Osteoblast (primary cell): Measurements from ENCODE around the gene FER1L5. TPM values are rescaled to one million over a fixed set of nuclear protein-coding genes. Genes with fewer than 3 reads are reported as not detected.
A peak's percentile ranks its signal among the peaks of the same experiment; 100 is the strongest.

Experiments used
- DNase-seq: peaks from one replicate; pipeline ENCODE4 v3.0.0; 2011; ENCODE audit warnings: low spot score, mixed read lengths; ENCODE audit not compliant: insufficient read length; ENCODE audit errors: missing footprints
- H2AFZ ChIP-seq: 2 replicates; pipeline ENCODE4 v1.6.0; 2011; ENCODE audit warnings: mild to moderate bottlenecking, low read length
- H3K27ac ChIP-seq: 2 replicates; pipeline ENCODE4 v1.5.1; 2011; ENCODE audit warnings: mild to moderate bottlenecking, low read depth, low read length, moderate library complexity
- H3K27me3 ChIP-seq: 2 replicates; pipeline ENCODE4 v1.6.0; 2012; ENCODE audit warnings: mild to moderate bottlenecking, control low read depth, inconsistent platforms, low read length, moderate library complexity; ENCODE audit not compliant: insufficient read depth
- H3K36me3 ChIP-seq: 2 replicates; pipeline ENCODE4 v1.5.1; 2011; ENCODE audit warnings: mild to moderate bottlenecking, low read length, control low read depth, moderate library complexity; ENCODE audit not compliant: insufficient read depth
- H3K4me1 ChIP-seq: 2 replicates; pipeline ENCODE4 v1.5.1; 2011; ENCODE audit warnings: mild to moderate bottlenecking, low read length, control low read depth, moderate library complexity; ENCODE audit not compliant: insufficient read depth
- H3K4me2 ChIP-seq: 2 replicates; pipeline ENCODE4 v1.6.0; 2011; ENCODE audit warnings: mild to moderate bottlenecking, low read length; ENCODE audit not compliant: insufficient read depth
- H3K4me3 ChIP-seq: fragments of 200-600 bp; sonication (generic); 3 replicates; pipeline ENCODE4 v1.5.1; 2012; ENCODE audit warnings: mild to moderate bottlenecking, low read length, inconsistent platforms; ENCODE audit not compliant: insufficient read depth
- H3K79me2 ChIP-seq: 2 replicates; pipeline ENCODE4 v1.6.0; 2012; ENCODE audit warnings: mild to moderate bottlenecking, low read length, control low read depth, inconsistent platforms; ENCODE audit not compliant: insufficient read depth
- H3K9me3 ChIP-seq: 2 replicates; pipeline ENCODE4 v1.5.1; 2011; ENCODE audit warnings: low read depth, low read length, control low read depth
- H4K20me1 ChIP-seq: 2 replicates; pipeline ENCODE4 v1.6.0; 2012; ENCODE audit warnings: mild to moderate bottlenecking, low read length, control low read depth; ENCODE audit not compliant: insufficient read depth
- total RNA-seq: library from RNA; depleted of rRNA; stranded (reverse); fragments of >200 nt; gene quantifications from 2 replicates; pipeline ENCODE4 v1.2.3, GENCODE V29; 2012
- TF ChIP-seq, protein P1 (sequence below): IDR thresholded peaks from 2 replicates; pipeline ENCODE4 v1.5.1; 2011; ENCODE audit warnings: mild to moderate bottlenecking, low read depth, low read length, moderate library complexity; ENCODE audit errors: extremely low read depth

FER1L5 gene
- total RNA-seq, 1 donor, result 1.1 TPM

GRCh38 chr2:96599941-96600340, 42.6 kb upstream of the FER1L5 start:
- no peaks in the 10 kb centered on the region for H3K9me3 ChIP-seq
- no peak overlapping the region for H3K27ac ChIP-seq
- no peaks in the 10 kb centered on the region for H3K4me1 ChIP-seq
- H4K20me1 ChIP-seq, result peaks cover 6% of the 10 kb centered on the region
- DNase-seq, result no peak
- no peaks in the 10 kb centered on the region for H3K27me3 ChIP-seq
- H3K4me2 ChIP-seq, result no peak overlapping the region
- H3K36me3 ChIP-seq, result peaks cover 87% of the 10 kb centered on the region
- no peak overlapping the region for H2AFZ ChIP-seq
- no peaks in the 10 kb centered on the region for H3K79me2 ChIP-seq
- TF ChIP-seq, protein P1, sequence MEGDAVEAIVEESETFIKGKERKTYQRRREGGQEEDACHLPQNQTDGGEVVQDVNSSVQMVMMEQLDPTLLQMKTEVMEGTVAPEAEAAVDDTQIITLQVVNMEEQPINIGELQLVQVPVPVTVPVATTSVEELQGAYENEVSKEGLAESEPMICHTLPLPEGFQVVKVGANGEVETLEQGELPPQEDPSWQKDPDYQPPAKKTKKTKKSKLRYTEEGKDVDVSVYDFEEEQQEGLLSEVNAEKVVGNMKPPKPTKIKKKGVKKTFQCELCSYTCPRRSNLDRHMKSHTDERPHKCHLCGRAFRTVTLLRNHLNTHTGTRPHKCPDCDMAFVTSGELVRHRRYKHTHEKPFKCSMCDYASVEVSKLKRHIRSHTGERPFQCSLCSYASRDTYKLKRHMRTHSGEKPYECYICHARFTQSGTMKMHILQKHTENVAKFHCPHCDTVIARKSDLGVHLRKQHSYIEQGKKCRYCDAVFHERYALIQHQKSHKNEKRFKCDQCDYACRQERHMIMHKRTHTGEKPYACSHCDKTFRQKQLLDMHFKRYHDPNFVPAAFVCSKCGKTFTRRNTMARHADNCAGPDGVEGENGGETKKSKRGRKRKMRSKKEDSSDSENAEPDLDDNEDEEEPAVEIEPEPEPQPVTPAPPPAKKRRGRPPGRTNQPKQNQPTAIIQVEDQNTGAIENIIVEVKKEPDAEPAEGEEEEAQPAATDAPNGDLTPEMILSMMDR, result no peak
- H3K4me3 ChIP-seq, result no peak overlapping the region

GRCh38 chr2:96601382-96602292, 40.9 kb upstream of the FER1L5 start:
- Histone ChIP-seq H3K4me2 (no peak overlapping the region), H3K79me2 (no peaks in the 10 kb centered on the region), H3K27me3 (no peaks in the 10 kb centered on the region)

GRCh38 chr2:96602330-96602823, 40.2 kb upstream of the FER1L5 start:
- Histone ChIP-seq H3K4me2 (no peak overlapping the region), H4K20me1 (peaks cover 10% of the 10 kb centered on the region), H3K4me1 (peaks cover 3% of the 10 kb centered on the region), H3K79me2 (no peaks in the 10 kb centered on the region), H3K4me3 (no peak overlapping the region), H3K36me3 (peaks cover 87% of the 10 kb centered on the region), H3K9me3 (no peaks in the 10 kb centered on the region), H3K27ac (no peak overlapping the region), H2AFZ (no peak overlapping the region), H3K27me3 (no peaks in the 10 kb centered on the region)
- TF ChIP-seq, protein P1, result no peak
- DNase-seq, result no peak

More at GRCh38 chr2:96601382-96602292, 40.9 kb upstream of the FER1L5 start:
- Histone ChIP-seq H2AFZ (no peak overlapping the region), H3K36me3 (peaks cover 88% of the 10 kb centered on the region), H4K20me1 (peaks cover 10% of the 10 kb centered on the region), H3K27ac (no peak overlapping the region), H3K4me1 (peaks cover 3% of the 10 kb centered on the region), H3K9me3 (no peaks in the 10 kb centered on the region), H3K4me3 (no peak overlapping the region)
- TF ChIP-seq, protein P1, result no peak
- DNase-seq, result no peak

DNA sequence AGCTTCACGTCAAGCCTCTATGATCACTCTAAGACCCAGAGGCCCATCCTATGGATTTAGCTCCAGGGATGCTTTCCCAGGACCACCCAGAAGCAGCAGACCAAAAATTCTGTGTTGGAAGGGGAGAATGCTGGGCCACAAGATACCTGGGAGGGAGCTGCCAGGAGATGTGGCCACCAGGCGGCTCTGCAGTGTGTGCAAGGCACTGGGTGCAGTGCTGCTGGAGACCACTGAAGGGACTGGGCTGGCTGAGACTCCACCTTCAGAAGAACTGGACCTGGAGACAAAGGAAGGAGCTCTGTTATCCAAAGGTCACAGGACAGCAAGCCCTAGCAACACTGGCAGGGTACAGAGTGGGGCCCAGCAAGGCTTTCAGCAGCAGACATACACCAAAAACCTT, 38.5 kb upstream of the FER1L5 start:
- Histone ChIP-seq H3K4me3 (no peak overlapping the region), H2AFZ (no peak overlapping the region), H3K27ac (no peak overlapping the region), H3K36me3 (peaks cover 92% of the 10 kb centered on the region), H3K27me3 (no peaks in the 10 kb centered on the region), H3K9me3 (no peaks in the 10 kb centered on the region), H3K4me2 (no peak overlapping the region), H4K20me1 (peaks cover 15% of the 10 kb centered on the region), H3K79me2 (peaks cover 3% of the 10 kb centered on the region), H3K4me1 (peaks cover 11% of the 10 kb centered on the region)
- no peak for DNase-seq
- TF ChIP-seq, protein P1, result peak; percentile 28
